Measurements from ENCODE around the gene RAP2C.
"Not testable (repeated sequence)": the region's sequence is repeated elsewhere in the genome, so short reads cannot be mapped to it uniquely, and the experiment has no call there.

RAP2C gene

GRCh38 chrX:132206259-132206658 is 13.0 kb downstream of the RAP2C start:
- H3K4me3 ChIP-seq (ENCODE audit: low read depth, low read length), result no peak overlapping the region
- DNase-seq (ENCODE audit: low read depth), result no peak

GRCh38 chrX:132204629-132205028 is 14.6 kb downstream of the RAP2C start:
- DNase-seq (ENCODE audit: low read depth), result no peak
- H3K4me3 ChIP-seq (ENCODE audit: low read depth, low read length), result no peak overlapping the region

- H3K4me3 ChIP-seq (ENCODE audit: low read depth, low read length), result no peak overlapping the region
- no peak for DNase-seq (ENCODE audit: low read depth)
These were observed 18.3 kb downstream of the RAP2C start for GRCh38 chrX:132200976-132201375.

- no peak overlapping the region for H3K4me3 ChIP-seq (ENCODE audit: low read depth, low read length)
- DNase-seq (ENCODE audit: low read depth), result no peak
These were observed 19.3 kb downstream of the RAP2C start for GRCh38 chrX:132199941-132200340.

- DNase-seq (ENCODE audit: low read depth), result no peak
- no peak overlapping the region for H3K4me3 ChIP-seq (ENCODE audit: low read depth, low read length)
These were observed 25.2 kb downstream of the RAP2C start for GRCh38 chrX:132193872-132194574.

GRCh38 chrX:132191938-132192337 is 27.3 kb downstream of the RAP2C start:
- no peak for DNase-seq (ENCODE audit: low read depth)
- H3K4me3 ChIP-seq (ENCODE audit: low read depth, low read length), result no peak overlapping the region

- H3K4me3 ChIP-seq (ENCODE audit: low read depth, low read length), result no peak overlapping the region
- DNase-seq (ENCODE audit: low read depth), result no peak
These were observed 31.1 kb downstream of the RAP2C start for GRCh38 chrX:132188175-132188574.

GRCh38 chrX:132187451-132187850 is 31.8 kb downstream of the RAP2C start:
- DNase-seq (ENCODE audit: low read depth), result no peak
- H3K4me3 ChIP-seq (ENCODE audit: low read depth, low read length), result no peak overlapping the region

- DNase-seq (ENCODE audit: low read depth), result no peak
- no peak overlapping the region for H3K4me3 ChIP-seq (ENCODE audit: low read depth, low read length)
These were observed 34.4 kb downstream of the RAP2C start for GRCh38 chrX:132184871-132185270.

GRCh38 chrX:132181364-132181763 is 37.9 kb downstream of the RAP2C start:
- no peak overlapping the region for H3K4me3 ChIP-seq (ENCODE audit: low read depth, low read length)
- DNase-seq (ENCODE audit: low read depth), result no peak

GRCh38 chrX:132180929-132181328 is 38.3 kb downstream of the RAP2C start:
- no peak for DNase-seq (ENCODE audit: low read depth)

GRCh38 chrX:132173647-132174046 is 45.6 kb downstream of the RAP2C start:
- H3K4me3 ChIP-seq (ENCODE audit: low read depth, low read length), result no peak overlapping the region
- DNase-seq (ENCODE audit: low read depth), result no peak

More at GRCh38 chrX:132180929-132181328, 38.3 kb downstream of the RAP2C start:
- H3K4me3 ChIP-seq (ENCODE audit: low read depth, low read length), result no peak overlapping the region

- no peak for DNase-seq (ENCODE audit: low read depth)
- H3K4me3 ChIP-seq (ENCODE audit: low read depth, low read length), result no peak overlapping the region
These were observed 47.4 kb downstream of the RAP2C start for GRCh38 chrX:132171881-132172280.

GRCh38 chrX:132171478-132171877 is 47.8 kb downstream of the RAP2C start:
- DNase-seq (ENCODE audit: low read depth), result no peak
- H3K4me3 ChIP-seq (ENCODE audit: low read depth, low read length), result no peak overlapping the region

- no peak overlapping the region for H3K4me3 ChIP-seq (ENCODE audit: low read depth, low read length)
- no peak for DNase-seq (ENCODE audit: low read depth)
These were observed 49.7 kb downstream of the RAP2C start for GRCh38 chrX:132169554-132169953.

GRCh38 chrX:132165651-132166050 is 53.6 kb downstream of the RAP2C start:
- H3K4me3 ChIP-seq (ENCODE audit: low read depth, low read length), result no peak overlapping the region
- DNase-seq (ENCODE audit: low read depth), result no peak

- H3K4me3 ChIP-seq (ENCODE audit: low read depth, low read length), result no peak overlapping the region
These were observed 54.2 kb downstream of the RAP2C start for GRCh38 chrX:132165005-132165404.

GRCh38 chrX:132163094-132163493 is 56.2 kb downstream of the RAP2C start:
- DNase-seq (ENCODE audit: low read depth); H3K4me3 ChIP-seq (ENCODE audit: low read depth, low read length): not testable (repeated sequence)

More at GRCh38 chrX:132165005-132165404, 54.2 kb downstream of the RAP2C start:
- DNase-seq (ENCODE audit: low read depth), result no peak

GRCh38 chrX:132153166-132153565 is 66.1 kb downstream of the RAP2C start:
- no peak overlapping the region for H3K4me3 ChIP-seq (ENCODE audit: low read depth, low read length)
- no peak for DNase-seq (ENCODE audit: low read depth)
